Measurements from ENCODE around the gene SS18. TPM values are rescaled to one million over a fixed set of nuclear protein-coding genes. Genes with fewer than 3 reads are reported as not detected.

Gene SS18
- total RNA-seq, 4 donors from 2014 or later, result 140 to 386 (median 207) TPM

DNA sequence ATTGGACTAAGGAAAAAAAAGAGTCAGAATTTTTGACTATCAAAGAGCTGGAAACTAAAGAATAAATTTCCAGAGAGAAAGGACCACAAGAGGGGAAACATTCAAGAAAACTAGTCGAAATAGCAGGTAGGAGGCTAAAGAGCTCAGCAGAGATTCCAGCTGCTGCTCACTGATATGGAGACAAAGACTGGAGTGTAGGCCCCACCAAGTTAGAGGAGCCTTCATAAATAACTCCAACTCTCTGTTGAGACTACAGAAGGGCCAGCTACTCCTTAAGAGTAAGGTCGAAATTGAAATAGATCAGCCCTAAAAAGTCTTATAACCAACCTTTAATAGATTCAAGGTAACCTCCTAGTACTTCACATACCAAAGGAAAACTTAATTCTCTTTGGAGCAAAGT lies 31.1 kb downstream of the SS18 start:
- H3K27me3 ChIP-seq, result no peaks in the 10 kb centered on the region
- no peaks in the 10 kb centered on the region for H3K9me3 ChIP-seq
- H3K4me3 ChIP-seq, result no peak overlapping the region
- no peak overlapping the region for H3K27ac ChIP-seq
- peaks cover 40% of the 10 kb centered on the region for H3K36me3 ChIP-seq
- WGBS, result 83% methylated on average over 2 of the region's 2 CpGs
- no peaks in the 10 kb centered on the region for H3K4me1 ChIP-seq
- no peak for TF ChIP-seq POLR2A (IDR thresholded peaks at IDR 0.05)
- TF ChIP-seq, protein P1, sequence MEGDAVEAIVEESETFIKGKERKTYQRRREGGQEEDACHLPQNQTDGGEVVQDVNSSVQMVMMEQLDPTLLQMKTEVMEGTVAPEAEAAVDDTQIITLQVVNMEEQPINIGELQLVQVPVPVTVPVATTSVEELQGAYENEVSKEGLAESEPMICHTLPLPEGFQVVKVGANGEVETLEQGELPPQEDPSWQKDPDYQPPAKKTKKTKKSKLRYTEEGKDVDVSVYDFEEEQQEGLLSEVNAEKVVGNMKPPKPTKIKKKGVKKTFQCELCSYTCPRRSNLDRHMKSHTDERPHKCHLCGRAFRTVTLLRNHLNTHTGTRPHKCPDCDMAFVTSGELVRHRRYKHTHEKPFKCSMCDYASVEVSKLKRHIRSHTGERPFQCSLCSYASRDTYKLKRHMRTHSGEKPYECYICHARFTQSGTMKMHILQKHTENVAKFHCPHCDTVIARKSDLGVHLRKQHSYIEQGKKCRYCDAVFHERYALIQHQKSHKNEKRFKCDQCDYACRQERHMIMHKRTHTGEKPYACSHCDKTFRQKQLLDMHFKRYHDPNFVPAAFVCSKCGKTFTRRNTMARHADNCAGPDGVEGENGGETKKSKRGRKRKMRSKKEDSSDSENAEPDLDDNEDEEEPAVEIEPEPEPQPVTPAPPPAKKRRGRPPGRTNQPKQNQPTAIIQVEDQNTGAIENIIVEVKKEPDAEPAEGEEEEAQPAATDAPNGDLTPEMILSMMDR (IDR thresholded peaks at IDR 0.05), result no peak
- no peak for TF ChIP-seq POLR2AphosphoS5 (IDR thresholded peaks at IDR 0.05)
- no peak for TF ChIP-seq EP300 (IDR thresholded peaks at IDR 0.05)
- no peak for DNase-seq (ENCODE audit: low spot score in 2 of 2)

DNA sequence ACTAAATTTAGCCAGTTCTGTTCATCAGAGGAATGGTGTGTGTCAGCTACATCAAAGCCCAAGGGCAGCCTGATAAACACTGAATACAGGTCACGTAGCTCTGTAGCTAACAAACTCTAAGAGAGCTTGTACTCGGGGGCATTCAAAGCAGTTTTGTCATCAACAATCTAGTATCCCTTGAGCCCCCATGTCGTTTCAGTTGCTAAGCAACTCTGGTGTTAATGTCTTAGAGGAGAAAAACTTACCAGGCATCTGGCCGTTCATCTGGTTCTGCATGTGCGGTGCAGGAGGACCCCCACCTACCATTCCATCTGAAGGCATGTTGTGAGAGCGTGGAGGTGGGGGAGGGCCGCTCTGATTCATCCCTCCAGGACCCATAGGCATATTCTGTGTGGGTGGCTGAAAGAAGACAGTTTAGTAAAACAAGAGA lies 33.1 kb downstream of the SS18 start:
- TF ChIP-seq, protein P1 (IDR thresholded peaks at IDR 0.05), result no peak
- TF ChIP-seq POLR2AphosphoS5 (IDR thresholded peaks at IDR 0.05) (no peak), POLR2A (IDR thresholded peaks at IDR 0.05) (no peak), EP300 (IDR thresholded peaks at IDR 0.05) (no peak)
- no peak overlapping the region for H3K4me3 ChIP-seq
- 63% methylated on average over 7 of the region's 7 CpGs for WGBS
- no peaks in the 10 kb centered on the region for H3K27me3 ChIP-seq
- no peaks in the 10 kb centered on the region for H3K4me1 ChIP-seq
- peaks cover 48% of the 10 kb centered on the region for H3K36me3 ChIP-seq
- no peak overlapping the region for H3K27ac ChIP-seq
- no peaks in the 10 kb centered on the region for H3K9me3 ChIP-seq
- DNase-seq (ENCODE audit: low spot score in 2 of 2), result no peak

DNA sequence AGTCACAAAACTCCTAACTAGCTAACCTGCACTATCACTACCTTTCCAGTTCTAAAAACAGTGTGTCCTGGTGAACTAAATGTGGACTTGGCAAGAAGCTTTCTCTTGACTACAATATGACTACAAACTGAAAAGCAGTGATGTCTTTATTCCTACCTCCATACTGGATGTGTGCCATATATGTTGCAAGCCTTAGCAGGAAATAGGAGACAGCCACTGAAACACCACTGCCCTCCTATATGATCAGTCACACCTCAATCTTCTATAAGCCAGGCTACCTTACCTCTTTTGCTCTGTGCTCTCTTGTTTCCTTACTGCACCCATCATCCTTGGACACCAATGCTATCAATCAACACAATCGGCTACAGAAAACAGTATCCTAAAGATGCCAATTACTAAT lies 34.1 kb downstream of the SS18 start:
- H3K27ac ChIP-seq, result no peak overlapping the region
- no peaks in the 10 kb centered on the region for H3K4me1 ChIP-seq
- 92% methylated on average over 1 of the region's 1 CpG for whole genome bisulfite sequencing
- H3K36me3 ChIP-seq, result peaks cover 48% of the 10 kb centered on the region
- no peak overlapping the region for H3K4me3 ChIP-seq
- TF ChIP-seq, protein P1 (IDR thresholded peaks at IDR 0.05), result no peak
- TF ChIP-seq POLR2A (IDR thresholded peaks at IDR 0.05) (no peak), EP300 (IDR thresholded peaks at IDR 0.05) (no peak), POLR2AphosphoS5 (IDR thresholded peaks at IDR 0.05) (no peak)
- DNase-seq (ENCODE audit: low spot score in 2 of 2), result no peak
- H3K9me3 ChIP-seq, result no peaks in the 10 kb centered on the region
- no peaks in the 10 kb centered on the region for H3K27me3 ChIP-seq

DNA sequence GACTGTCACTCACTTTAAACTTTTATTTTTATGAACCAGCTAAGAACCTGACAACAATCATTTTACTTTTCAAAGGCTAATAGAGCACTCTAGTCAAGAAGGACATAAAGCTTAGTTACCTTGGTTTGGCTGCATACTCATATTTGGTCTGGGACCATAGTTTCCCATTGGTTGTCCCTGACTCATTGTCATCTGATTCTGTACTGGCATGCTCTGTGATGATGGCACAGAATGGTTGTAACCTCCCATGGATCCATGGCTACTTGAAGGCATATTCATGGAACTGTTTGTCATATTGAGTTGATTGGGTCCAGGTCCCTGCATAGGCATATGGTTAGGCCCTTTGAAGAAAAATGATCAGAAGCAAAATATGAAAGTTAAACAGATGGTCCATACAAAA lies 37.9 kb downstream of the SS18 start:
- peaks cover 56% of the 10 kb centered on the region for H3K36me3 ChIP-seq
- no peaks in the 10 kb centered on the region for H3K4me1 ChIP-seq
- H3K27me3 ChIP-seq, result no peaks in the 10 kb centered on the region
- H3K27ac ChIP-seq, result no peak overlapping the region
- H3K9me3 ChIP-seq, result no peaks in the 10 kb centered on the region
- no peak for DNase-seq (ENCODE audit: low spot score in 2 of 2)
- TF ChIP-seq, protein P1 (IDR thresholded peaks at IDR 0.05), result no peak
- TF ChIP-seq EP300 (IDR thresholded peaks at IDR 0.05) (no peak), POLR2A (IDR thresholded peaks at IDR 0.05) (no peak), POLR2AphosphoS5 (IDR thresholded peaks at IDR 0.05) (no peak)
- no peak overlapping the region for H3K4me3 ChIP-seq

DNA sequence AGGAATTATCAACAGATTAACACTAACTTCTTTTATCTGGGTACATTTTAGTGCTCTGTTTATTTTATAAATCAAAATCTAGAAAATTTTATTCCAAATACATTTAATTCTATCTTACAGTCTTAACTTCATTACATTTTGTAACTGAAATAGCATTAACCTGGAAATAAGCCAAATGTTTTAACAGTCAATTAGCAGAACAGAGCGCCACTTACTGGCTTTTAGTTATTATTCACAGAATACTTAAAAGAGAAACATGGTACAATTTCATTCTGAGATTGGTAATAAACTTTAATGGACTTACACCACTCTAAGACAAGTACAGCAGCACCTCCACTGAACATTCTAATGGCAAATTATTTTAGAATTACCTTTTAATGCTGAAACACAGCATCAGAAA lies 38.6 kb downstream of the SS18 start:
- H3K27me3 ChIP-seq, result no peaks in the 10 kb centered on the region
- H3K36me3 ChIP-seq, result peaks cover 51% of the 10 kb centered on the region
- TF ChIP-seq POLR2A (IDR thresholded peaks at IDR 0.05) (no peak), POLR2AphosphoS5 (IDR thresholded peaks at IDR 0.05) (no peak), EP300 (IDR thresholded peaks at IDR 0.05) (no peak)
- TF ChIP-seq, protein P1 (IDR thresholded peaks at IDR 0.05), result no peak
- no peaks in the 10 kb centered on the region for H3K4me1 ChIP-seq
- DNase-seq (ENCODE audit: low spot score in 2 of 2), result no peak
- H3K4me3 ChIP-seq, result no peak overlapping the region
- no peaks in the 10 kb centered on the region for H3K9me3 ChIP-seq
- WGBS, result 35% methylated on average over 1 of the region's 1 CpG
- H3K27ac ChIP-seq, result no peak overlapping the region

Data from suprapubic skin (tissue), 4 donors.